Loucy (cell line): ENCODE data around the gene UCK2.

ENCODE experiments used
- EZH2phosphoT487 ChIP-seq: fragments of 200-600 bp; IDR thresholded peaks from 2 replicates; pipeline ENCODE4 v1.6.1; 2018; ENCODE audit warnings: antibody characterized with exemption, mild to moderate bottlenecking, moderate library complexity, borderline replicate concordance
- TF ChIP-seq, protein P1 (sequence below): fragments of 200-600 bp; sonication (generic); conservative IDR thresholded peaks from 2 replicates; pipeline ENCODE4 v1.5.1; 2014; ENCODE audit warnings: mild to moderate bottlenecking, antibody characterized with exemption, low read length

DNA sequence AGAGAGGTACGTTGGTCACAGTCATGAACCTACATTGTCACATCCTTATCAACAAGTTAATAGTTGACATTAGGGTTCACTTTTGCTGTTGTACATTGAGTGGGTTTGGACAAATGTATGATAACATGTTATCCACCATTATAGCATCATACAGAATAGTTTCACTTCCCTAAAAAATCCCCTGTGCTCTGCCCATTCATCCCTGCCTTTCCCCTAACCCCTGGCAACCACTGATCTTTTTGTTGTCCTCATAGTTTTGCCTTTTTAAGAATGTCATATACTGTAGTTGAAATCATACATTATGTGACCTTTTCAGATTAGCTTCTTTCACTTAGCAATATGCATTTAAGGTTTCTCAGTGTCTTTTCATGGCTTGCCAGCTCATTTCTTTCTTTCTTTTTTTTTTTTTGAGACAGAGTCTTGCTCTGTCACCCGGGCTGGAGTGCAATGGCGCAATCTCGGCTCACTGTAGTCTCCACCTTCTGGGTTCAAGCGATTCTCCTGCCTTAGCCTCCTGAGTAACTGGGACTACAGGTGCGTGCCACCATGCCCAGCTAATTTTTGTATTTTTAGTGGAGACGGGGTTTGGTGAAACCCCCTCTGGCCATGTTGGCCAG, 50.6 kb downstream of the UCK2 start:
- TF ChIP-seq, protein P1, sequence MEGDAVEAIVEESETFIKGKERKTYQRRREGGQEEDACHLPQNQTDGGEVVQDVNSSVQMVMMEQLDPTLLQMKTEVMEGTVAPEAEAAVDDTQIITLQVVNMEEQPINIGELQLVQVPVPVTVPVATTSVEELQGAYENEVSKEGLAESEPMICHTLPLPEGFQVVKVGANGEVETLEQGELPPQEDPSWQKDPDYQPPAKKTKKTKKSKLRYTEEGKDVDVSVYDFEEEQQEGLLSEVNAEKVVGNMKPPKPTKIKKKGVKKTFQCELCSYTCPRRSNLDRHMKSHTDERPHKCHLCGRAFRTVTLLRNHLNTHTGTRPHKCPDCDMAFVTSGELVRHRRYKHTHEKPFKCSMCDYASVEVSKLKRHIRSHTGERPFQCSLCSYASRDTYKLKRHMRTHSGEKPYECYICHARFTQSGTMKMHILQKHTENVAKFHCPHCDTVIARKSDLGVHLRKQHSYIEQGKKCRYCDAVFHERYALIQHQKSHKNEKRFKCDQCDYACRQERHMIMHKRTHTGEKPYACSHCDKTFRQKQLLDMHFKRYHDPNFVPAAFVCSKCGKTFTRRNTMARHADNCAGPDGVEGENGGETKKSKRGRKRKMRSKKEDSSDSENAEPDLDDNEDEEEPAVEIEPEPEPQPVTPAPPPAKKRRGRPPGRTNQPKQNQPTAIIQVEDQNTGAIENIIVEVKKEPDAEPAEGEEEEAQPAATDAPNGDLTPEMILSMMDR, result no peak
- TF ChIP-seq EZH2phosphoT487, result no peak
